HG03196 (cell line): ENCODE data around the gene ZMAT5.
"Not testable (repeated sequence)": the region's sequence is repeated elsewhere in the genome, so short reads cannot be mapped to it uniquely, and the experiment has no call there.

Experiments used
- ATAC-seq: cut with Tn5 transposase; IDR thresholded peaks from one replicate; pipeline ENCODE4 v1.9.1; 2021; ENCODE audit not compliant: unreplicated experiment

Gene ZMAT5

GRCh38 chr22:29754658-29755395 is 12.0 kb downstream of the ZMAT5 start:
- ATAC-seq = not testable (repeated sequence)

DNA sequence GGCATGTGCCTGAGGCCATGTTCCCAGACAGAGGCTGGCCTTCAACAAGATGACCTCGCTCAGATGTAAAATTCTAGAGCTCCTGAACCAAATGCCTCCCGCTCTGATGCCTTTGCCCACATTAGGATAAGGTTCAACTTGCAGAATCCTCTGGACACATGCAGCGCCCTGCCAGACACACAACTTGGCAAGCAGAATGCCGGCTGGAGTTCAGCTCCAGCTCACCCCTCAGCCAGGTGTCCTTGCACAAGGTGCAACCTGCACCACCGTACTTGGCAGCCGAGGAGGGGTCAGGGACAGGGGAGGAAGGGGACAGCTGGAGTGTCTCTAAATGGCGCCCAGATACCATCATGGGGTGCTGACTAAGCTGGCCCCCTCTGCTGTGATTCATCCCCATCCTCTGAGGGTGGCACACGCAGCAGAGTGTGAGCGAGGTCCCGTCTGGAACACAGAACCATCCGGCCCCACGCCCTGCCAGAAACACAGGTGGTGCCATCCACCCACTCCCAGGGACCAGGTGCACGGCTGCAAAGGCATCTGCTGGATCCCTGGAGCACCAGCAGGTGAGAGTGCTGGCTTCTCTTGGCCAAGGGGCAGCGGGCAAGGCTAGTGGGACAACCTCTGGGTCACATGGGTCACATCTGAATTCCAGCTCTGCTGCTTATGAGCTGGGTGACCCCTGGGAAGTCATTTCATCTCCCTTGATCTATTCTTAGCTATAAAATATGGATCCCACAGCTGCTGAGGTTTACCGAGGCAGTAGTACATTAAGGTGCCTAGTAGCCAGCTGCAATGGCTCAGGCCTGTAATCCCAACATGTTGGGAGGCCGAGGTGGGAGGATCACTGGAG is 12.8 kb downstream of the ZMAT5 start:
- ATAC-seq = no peak

DNA sequence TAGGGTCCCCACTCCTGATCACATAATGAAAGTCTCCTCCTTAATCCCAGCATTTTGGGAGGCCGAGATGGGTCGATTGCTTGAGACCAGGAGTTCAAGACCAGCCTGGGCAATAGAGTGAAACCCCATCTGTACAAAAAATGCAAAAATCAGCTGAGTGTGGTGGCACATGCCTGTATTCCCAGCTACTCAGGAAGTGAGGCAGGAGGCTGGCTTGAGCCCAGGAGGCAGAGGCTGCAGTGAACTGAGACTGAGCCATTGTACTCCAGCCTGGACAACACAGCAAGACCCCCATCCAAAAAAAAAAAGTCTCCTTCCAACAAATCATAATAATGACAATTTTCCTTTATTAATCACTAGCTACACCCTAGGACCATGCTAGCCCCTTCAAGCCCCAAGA is 15.1 kb downstream of the ZMAT5 start:
- ATAC-seq = no peak

- no peak for ATAC-seq
Measured at GRCh38 chr22:29750559-29751538, 16.0 kb downstream of the ZMAT5 start.

GRCh38 chr22:29750029-29750428 is 16.8 kb downstream of the ZMAT5 start:
- ATAC-seq = no peak

GRCh38 chr22:29748248-29748893 is 18.4 kb downstream of the ZMAT5 start:
- no peak for ATAC-seq

DNA sequence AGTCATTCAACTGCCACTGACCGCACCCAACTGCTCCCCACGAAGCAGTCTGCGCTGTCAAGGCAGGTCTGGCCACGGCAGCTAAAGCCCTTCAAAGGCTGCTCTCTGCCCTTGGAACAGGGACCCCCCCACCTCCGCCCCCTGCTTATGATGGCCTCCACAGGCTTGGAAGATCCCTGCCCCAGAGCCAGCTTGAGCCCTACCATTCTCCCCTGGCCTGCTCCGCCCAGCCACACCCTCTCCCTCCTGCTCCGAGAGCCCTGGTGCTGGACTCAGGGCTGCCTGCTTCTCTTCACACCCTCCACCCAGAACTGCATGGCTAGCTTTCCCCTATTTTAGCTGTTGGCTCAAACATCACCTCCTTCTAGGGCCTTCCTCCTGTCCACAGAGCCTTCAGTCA is 19.0 kb downstream of the ZMAT5 start:
- ATAC-seq = no peak

DNA sequence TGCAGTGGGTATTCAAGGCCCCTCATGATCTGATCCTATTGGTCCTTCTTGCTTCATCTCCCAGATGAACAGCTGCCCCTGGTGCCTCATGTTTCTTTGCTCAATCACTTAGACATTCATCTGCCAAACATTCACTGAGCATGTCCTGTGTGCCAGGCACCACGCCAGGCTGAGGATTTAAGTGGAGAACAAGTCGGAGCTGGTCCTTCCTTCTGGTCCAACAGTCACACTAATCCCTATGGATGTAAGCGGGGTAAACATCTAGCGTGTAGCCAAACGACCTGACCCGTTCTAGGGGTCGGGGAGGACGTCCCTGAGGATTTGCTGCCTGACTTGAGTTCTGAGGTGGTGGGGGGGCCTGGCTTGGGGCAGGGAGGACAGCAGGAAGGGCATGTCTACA is 21.9 kb downstream of the ZMAT5 start:
- ATAC-seq = no peak

DNA sequence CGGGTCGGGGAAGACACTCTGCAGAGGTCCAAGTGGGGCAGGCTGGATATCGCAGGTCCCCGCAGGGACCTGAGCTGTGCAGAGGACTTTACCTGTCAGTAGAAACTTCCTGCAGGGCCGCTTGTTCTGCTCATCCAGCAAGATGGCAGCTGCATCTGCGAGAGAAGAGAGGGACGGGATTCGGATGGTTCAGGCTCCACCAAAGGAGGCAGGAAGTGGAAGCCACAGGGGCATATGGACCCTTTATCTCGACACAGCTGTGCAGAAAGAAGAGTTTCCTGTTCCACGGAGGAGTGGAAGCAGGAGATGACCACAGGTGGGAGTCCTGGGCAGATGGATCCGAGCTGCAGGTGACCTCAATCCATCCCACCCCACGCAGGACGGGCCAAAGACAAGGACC is 24.5 kb downstream of the ZMAT5 start:
- ATAC-seq = no peak

GRCh38 chr22:29741926-29742325 is 24.9 kb downstream of the ZMAT5 start:
- no peak for ATAC-seq

DNA sequence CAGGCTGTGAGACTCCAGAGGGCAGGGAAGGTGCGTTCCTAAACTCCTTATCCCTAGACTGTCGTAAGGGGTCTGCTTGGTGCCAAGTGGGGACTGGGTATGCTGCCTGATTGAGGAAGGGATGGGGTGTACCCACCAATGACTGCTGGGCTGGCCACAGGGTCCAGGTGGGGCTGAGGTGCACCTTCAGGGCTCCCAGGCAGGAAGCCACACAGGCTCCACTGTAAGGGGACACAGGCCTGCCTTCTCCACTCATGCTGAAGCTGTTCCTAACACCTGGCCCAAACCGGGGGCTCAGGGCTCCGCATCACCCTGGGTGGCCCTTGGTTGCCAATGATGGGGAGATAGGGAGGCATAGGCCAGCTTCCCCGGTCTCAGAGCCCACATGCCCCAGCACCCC is 26.6 kb downstream of the ZMAT5 start:
- no peak for ATAC-seq

DNA sequence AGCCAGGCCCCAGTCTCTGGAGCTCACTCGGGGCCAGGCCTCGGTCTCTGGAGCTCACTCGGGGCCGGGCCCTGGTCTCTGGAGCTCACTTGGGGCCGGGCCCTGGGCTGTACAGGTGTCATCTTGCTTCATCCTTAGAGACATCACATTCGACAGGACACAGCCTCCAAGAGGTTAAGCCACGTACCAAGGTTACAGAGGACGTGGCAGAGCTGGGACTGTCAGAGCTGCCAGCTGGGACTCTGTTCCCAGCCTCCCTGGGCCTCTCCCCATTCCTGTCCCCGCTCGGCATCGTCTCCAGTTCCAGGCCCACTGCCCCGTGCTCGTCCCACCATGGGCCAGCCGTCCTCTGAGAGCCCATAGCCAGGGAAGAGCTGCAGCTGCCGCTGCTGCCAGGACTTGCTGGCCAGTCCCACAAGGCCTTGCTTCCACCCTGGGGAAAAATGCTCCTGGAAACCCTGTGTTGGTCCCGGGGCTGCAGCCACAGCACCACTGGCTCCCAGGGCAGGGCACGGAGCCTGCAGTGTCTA is 27.4 kb downstream of the ZMAT5 start:
- ATAC-seq = no peak

- no peak for ATAC-seq
Measured at GRCh38 chr22:29738118-29738815, 28.5 kb downstream of the ZMAT5 start.

- ATAC-seq = no peak
Measured at GRCh38 chr22:29737251-29738117, 29.3 kb downstream of the ZMAT5 start.

- ATAC-seq = no peak
Measured at GRCh38 chr22:29735416-29735815, 31.4 kb downstream of the ZMAT5 start.

- no peak for ATAC-seq
Measured at GRCh38 chr22:29734838-29735237, 32.0 kb downstream of the ZMAT5 start.

DNA sequence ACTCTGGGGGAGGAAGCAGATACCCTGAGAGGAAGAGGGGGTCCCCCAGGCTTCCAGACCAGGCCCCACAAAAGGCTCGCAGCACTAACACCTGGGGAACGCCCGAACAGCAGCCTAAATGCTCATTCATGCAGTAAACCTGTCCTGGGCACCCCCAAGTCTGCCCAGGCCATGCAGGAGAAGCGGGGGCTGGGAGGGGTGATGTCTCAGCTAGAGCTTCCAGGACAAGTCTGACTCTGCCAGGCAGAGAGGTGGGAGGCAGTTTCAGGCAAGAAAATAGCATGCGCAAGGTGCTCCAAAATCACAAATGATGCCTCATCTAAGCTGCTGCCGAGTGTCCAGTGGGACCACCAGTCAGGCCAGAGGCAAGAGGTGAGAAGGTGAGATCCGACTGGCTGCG is 32.4 kb downstream of the ZMAT5 start:
- no peak for ATAC-seq

DNA sequence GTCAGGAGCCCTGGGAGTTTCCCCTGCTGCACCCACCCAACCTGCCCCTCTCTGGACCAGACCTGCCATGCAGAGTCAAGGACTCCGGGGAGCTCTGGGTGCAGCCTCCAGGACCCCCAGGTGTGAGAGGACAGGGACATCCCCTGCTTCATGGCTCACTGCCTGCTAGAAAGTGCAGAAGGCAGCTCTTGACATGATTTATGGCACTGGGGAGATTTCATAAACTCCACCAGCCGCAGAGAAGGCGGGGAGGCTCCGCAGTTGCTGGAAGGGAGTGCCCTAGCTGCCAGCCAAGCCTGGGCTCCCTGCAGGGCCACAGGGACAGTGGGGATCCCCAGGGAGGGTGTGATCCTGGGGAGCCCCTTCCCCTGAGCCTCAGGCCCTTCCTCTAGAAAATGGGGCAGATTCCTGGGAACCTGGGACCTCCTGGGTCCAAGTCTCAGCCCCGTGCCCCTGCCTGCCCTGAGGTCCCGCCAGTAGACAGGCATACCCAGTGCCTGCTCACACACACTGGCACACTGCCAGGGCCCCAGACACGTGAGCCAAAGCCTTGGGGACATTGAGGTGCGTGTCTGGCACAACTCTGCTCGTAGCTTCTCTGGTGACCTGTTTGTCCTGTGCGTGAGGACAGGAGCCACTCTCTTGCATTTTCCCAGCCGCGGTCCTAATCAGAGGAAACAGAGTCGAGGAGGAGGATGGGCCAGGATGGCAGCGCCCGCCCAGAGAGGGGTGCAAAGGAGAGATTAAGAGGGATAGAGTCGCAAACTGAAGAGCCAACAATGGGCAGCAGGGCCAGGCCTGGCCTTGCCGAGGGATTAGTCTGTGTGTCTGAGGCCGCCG is 33.2 kb downstream of the ZMAT5 start:
- ATAC-seq = no peak
